NCI-H1105 treated with DMSO at 0.1 percent for 48 hours (cell line): ENCODE measurements around the gene ATXN1.
"Not testable (repeated sequence)": the region's sequence is repeated elsewhere in the genome, so short reads cannot be mapped to it uniquely, and the experiment has no call there.

Experiments used
- DNase-seq: peaks from one replicate; lab custom pipeline; 2025; lab: John Stamatoyannopoulos, UW

The ATXN1 gene

GRCh38 chr6:16644540-16645250 lies 116.6 kb downstream of the ATXN1 start:
- no peak for DNase-seq

- DNase-seq: no peak
Observed at GRCh38 chr6:16639684-16640480, 121.4 kb downstream of the ATXN1 start.

- DNase-seq: no peak
Observed at GRCh38 chr6:16637635-16638034, 123.6 kb downstream of the ATXN1 start.

- no peak for DNase-seq
Observed at GRCh38 chr6:16635810-16636602, 125.3 kb downstream of the ATXN1 start.

- DNase-seq: no peak
Observed at GRCh38 chr6:16635291-16635809, 125.9 kb downstream of the ATXN1 start.

GRCh38 chr6:16634855-16635254 lies 126.4 kb downstream of the ATXN1 start:
- DNase-seq: no peak

GRCh38 chr6:16633961-16634360 lies 127.3 kb downstream of the ATXN1 start:
- no peak for DNase-seq

- DNase-seq: no peak
Observed at GRCh38 chr6:16633465-16633864, 127.8 kb downstream of the ATXN1 start.

GRCh38 chr6:16632101-16632500 lies 129.2 kb downstream of the ATXN1 start:
- DNase-seq: no peak

GRCh38 chr6:16630026-16630643 lies 131.1 kb downstream of the ATXN1 start:
- no peak for DNase-seq

- not testable (repeated sequence) for DNase-seq
Observed at GRCh38 chr6:16628580-16628979, 132.7 kb downstream of the ATXN1 start.

GRCh38 chr6:16626650-16627049 lies 134.6 kb downstream of the ATXN1 start:
- DNase-seq: no peak

GRCh38 chr6:16625291-16626265 lies 135.7 kb downstream of the ATXN1 start:
- DNase-seq: no peak

- DNase-seq: no peak
Observed at GRCh38 chr6:16624636-16625290, 136.5 kb downstream of the ATXN1 start.

GRCh38 chr6:16623731-16624130 lies 137.5 kb downstream of the ATXN1 start:
- DNase-seq: no peak

- DNase-seq: no peak
Observed at GRCh38 chr6:16623029-16623653, 138.1 kb downstream of the ATXN1 start.

GRCh38 chr6:16622193-16622592 lies 139.1 kb downstream of the ATXN1 start:
- DNase-seq: no peak

- no peak for DNase-seq
Observed at GRCh38 chr6:16621002-16621401, 140.3 kb downstream of the ATXN1 start.

GRCh38 chr6:16619777-16620176 lies 141.5 kb downstream of the ATXN1 start:
- no peak for DNase-seq

GRCh38 chr6:16618962-16619361 lies 142.3 kb downstream of the ATXN1 start:
- peak; percentile 13 for DNase-seq
